MM.1S (cell line): ENCODE measurements around the gene DCTN2.

Experiments
- DNase-seq: peaks from one replicate; pipeline ENCODE4 v3.0.0-alpha.2; 2015
- H2AFZ ChIP-seq: fragments of 300-600 bp; sonication (generic); 2 replicates; pipeline ENCODE4 v1.6.0; 2016; ENCODE audit warnings: antibody characterized with exemption, low read length
- H3F3A ChIP-seq: fragments of 300-600 bp; sonication (generic); 2 replicates; pipeline ENCODE4 v1.6.1; 2016; ENCODE audit warnings: mild to moderate bottlenecking, antibody characterized with exemption, low read length, moderate library complexity, mixed read lengths; ENCODE audit not compliant: insufficient read depth
- H3K27ac ChIP-seq: fragments of 300-600 bp; sonication (generic); 2 replicates; pipeline ENCODE4 v1.5.1; 2016; ENCODE audit warnings: mild to moderate bottlenecking, low read length
- H3K27me3 ChIP-seq: fragments of 300-600 bp; sonication (generic); replicated peaks from 2 replicates; pipeline ENCODE4 v1.6.0; 2016; ENCODE audit warnings: low read length; ENCODE audit not compliant: insufficient read depth
- H3K36me3 ChIP-seq: fragments of 300-600 bp; sonication (generic); replicated peaks from 2 replicates; pipeline ENCODE4 v1.6.1; 2016; ENCODE audit warnings: mild to moderate bottlenecking, low read length, mixed read lengths; ENCODE audit not compliant: insufficient read depth
- H3K4me1 ChIP-seq: fragments of 300-600 bp; sonication (generic); 2 replicates; pipeline ENCODE4 v1.6.1; 2016; ENCODE audit warnings: low read length, mixed read lengths
- H3K4me2 ChIP-seq: fragments of 300-600 bp; sonication (generic); 2 replicates; pipeline ENCODE4 v1.6.0; 2016; ENCODE audit warnings: low read depth, low read length
- H3K4me3 ChIP-seq: fragments of 300-600 bp; sonication (generic); 2 replicates; pipeline ENCODE4 v1.5.1; 2016; ENCODE audit warnings: low read length, mixed read lengths
- H3K79me2 ChIP-seq: fragments of 300-600 bp; sonication (generic); 2 replicates; pipeline ENCODE4 v1.6.1; 2016; ENCODE audit warnings: mixed run types, low read length, mixed read lengths
- H3K9ac ChIP-seq: fragments of 300-600 bp; sonication (generic); 2 replicates; pipeline ENCODE4 v1.6.1; 2016; ENCODE audit warnings: low read length, mixed read lengths
- H3K9me2 ChIP-seq: fragments of 300-600 bp; sonication (generic); replicated peaks from 2 replicates; pipeline ENCODE4 v1.6.1; 2016; ENCODE audit warnings: mild to moderate bottlenecking, low read length, mixed read lengths; ENCODE audit not compliant: insufficient read depth
- H3K9me3 ChIP-seq: fragments of 300-600 bp; sonication (generic); replicated peaks from 2 replicates; pipeline ENCODE4 v1.6.1; 2016; ENCODE audit warnings: mild to moderate bottlenecking, low read length, mixed read lengths; ENCODE audit not compliant: insufficient read depth
- H4K20me1 ChIP-seq: fragments of 300-600 bp; sonication (generic); 2 replicates; pipeline ENCODE4 v1.6.1; 2016; ENCODE audit warnings: mild to moderate bottlenecking, low read length, moderate library complexity, mixed read lengths; ENCODE audit not compliant: insufficient read depth
- CTCF ChIP-seq: fragments of 300-600 bp; sonication (generic); IDR thresholded peaks from 2 replicates; pipeline ENCODE4 v1.5.1; 2016; ENCODE audit warnings: antibody characterized with exemption, low read length, mixed read lengths
- EZH2 ChIP-seq: fragments of 300-600 bp; sonication (generic); optimal IDR thresholded peaks from 2 replicates; pipeline ENCODE3; 2017; ENCODE audit warnings: low read depth, mild to moderate bottlenecking, antibody characterized with exemption, low read length, mixed read lengths
- EZH2phosphoT487 ChIP-seq: fragments of 300-600 bp; sonication (generic); IDR thresholded peaks from 2 replicates; pipeline ENCODE4 v1.6.1; 2018; ENCODE audit warnings: antibody characterized with exemption, low read length

DCTN2 gene

GRCh38 chr12:57536597-57536942 is 10.4 kb downstream of the DCTN2 start:
- no peak overlapping the region for H3K4me2 ChIP-seq
- no peak for TF ChIP-seq EZH2
- no peak for TF ChIP-seq EZH2phosphoT487
- no peak for TF ChIP-seq CTCF
- H3K9ac ChIP-seq = no peak overlapping the region
- H3K27ac ChIP-seq = no peak overlapping the region
- H2AFZ ChIP-seq = no peak overlapping the region
- H3K9me2 ChIP-seq = no peaks in the 10 kb centered on the region
- H3K9me3 ChIP-seq = no peaks in the 10 kb centered on the region
- no peaks in the 10 kb centered on the region; the same call in 1 of the 2 replicates for H3F3A ChIP-seq
- 0 out of 2 replicates have a peak, but pooled peaks cover 3% of the 10 kb centered on the region for H3K36me3 ChIP-seq
- H4K20me1 ChIP-seq = no peaks in the 10 kb centered on the region
- no peaks in the 10 kb centered on the region for H3K27me3 ChIP-seq
- no peak overlapping the region for H3K4me3 ChIP-seq
- peak; percentile 3 for DNase-seq
- H3K4me1 ChIP-seq = no peaks in the 10 kb centered on the region
- no peaks in the 10 kb centered on the region for H3K79me2 ChIP-seq

DNA sequence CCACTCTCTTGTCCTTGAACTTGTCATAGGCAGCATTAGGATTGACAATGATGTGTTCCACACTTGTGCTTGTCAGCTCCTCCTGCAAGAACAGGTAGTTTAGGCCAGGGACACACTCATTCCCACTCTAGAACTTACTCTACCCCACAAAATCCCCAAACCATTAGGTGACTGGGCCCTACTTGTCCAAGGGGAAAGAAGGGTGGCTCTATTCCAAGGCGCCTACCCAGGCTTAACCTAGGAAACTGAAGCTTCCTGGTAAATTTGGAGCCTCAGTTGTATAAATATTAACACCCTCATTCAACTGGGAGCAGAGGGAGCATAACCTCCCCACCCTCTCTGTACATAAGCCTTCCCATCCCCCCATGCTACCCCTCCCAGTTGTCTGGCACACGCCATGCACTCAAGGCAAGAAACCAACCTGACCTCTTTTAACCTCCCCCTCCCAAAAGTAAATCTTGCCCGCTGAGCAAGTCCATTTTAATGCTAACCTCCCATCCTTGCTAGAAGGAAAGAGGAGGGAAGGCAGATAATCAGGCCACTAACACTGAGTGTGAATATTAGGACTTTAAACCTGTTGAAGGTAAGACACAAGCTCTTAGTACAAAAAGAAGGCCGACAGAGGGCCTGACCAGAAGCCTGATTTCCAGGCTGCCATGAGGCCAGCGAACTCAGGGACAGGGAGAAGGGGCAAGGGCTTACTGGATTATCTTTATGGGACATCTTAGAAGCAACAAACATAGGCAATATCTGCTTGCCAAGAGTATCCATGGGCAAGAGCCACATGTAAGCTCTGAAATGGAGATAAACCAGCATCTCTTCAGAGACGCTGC is 11.0 kb downstream of the DCTN2 start:
- Histone ChIP-seq H3K27ac (no peak overlapping the region), H3K9ac (no peak overlapping the region), H3K36me3 (0 out of 2 replicates have a peak, but pooled peaks cover 3% of the 10 kb centered on the region), H4K20me1 (no peaks in the 10 kb centered on the region), H3K9me2 (no peaks in the 10 kb centered on the region), H3K4me1 (no peaks in the 10 kb centered on the region), H3K79me2 (no peaks in the 10 kb centered on the region), H3K9me3 (no peaks in the 10 kb centered on the region), H3F3A (no peaks in the 10 kb centered on the region; the same call in 1 of the 2 replicates), H3K27me3 (no peaks in the 10 kb centered on the region), H2AFZ (no peak overlapping the region), H3K4me2 (no peak overlapping the region), H3K4me3 (no peak overlapping the region)
- DNase-seq = no peak
- TF ChIP-seq CTCF = no peak
- TF ChIP-seq EZH2 = no peak
- TF ChIP-seq EZH2phosphoT487 = no peak

GRCh38 chr12:57534991-57535543 is 11.9 kb downstream of the DCTN2 start:
- Histone ChIP-seq H3K4me1 (no peaks in the 10 kb centered on the region), H3K4me3 (no peak overlapping the region), H3F3A (no peaks in the 10 kb centered on the region; the same call in 1 of the 2 replicates), H3K9ac (no peak overlapping the region), H3K27me3 (no peaks in the 10 kb centered on the region), H3K9me2 (no peaks in the 10 kb centered on the region), H3K9me3 (no peaks in the 10 kb centered on the region), H3K36me3 (0 out of 2 replicates have a peak, but pooled peaks cover 3% of the 10 kb centered on the region), H3K4me2 (no peak overlapping the region), H2AFZ (no peak overlapping the region), H3K27ac (no peak overlapping the region), H3K79me2 (no peaks in the 10 kb centered on the region), H4K20me1 (no peaks in the 10 kb centered on the region)
- no peak for TF ChIP-seq EZH2
- TF ChIP-seq CTCF = no peak
- TF ChIP-seq EZH2phosphoT487 = no peak
- DNase-seq = no peak
